Tibial nerve (tissue), 4 donors: ENCODE results near the gene MOSMO. TPM values are rescaled to one million over a fixed set of nuclear protein-coding genes. Genes with fewer than 3 reads are reported as not detected.
"Not testable (repeated sequence)": the region's sequence is repeated elsewhere in the genome, so short reads cannot be mapped to it uniquely, and the experiment has no call there.

Experiments used
- DNase-seq, 2 donors: peaks; one replicate each; pipeline ENCODE4 v3.0.0-alpha.2; 2019; ENCODE audit warnings: low spot score in 2 of 2
- H3K27ac ChIP-seq, 4 donors: fragments of 200-600 bp; sonication (generic) in 3 of 4; one replicate each; pipeline ENCODE4 v1.5.1; 2017 to 2019; ENCODE audit warnings: mild to moderate bottlenecking in 1 of 4
- H3K27me3 ChIP-seq, 2 donors: fragments of 200-600 bp; sonication (generic) in 1 of 2; one replicate each; pipeline versions ENCODE4 v1.5.1 to v1.6.0; 2017 to 2019
- H3K36me3 ChIP-seq, 3 donors: fragments of 200-600 bp; sonication (generic); one replicate each; pipeline ENCODE4 v1.5.1; 2018 to 2019
- H3K4me1 ChIP-seq, 4 donors: fragments of 200-600 bp; sonication (generic) in 3 of 4; one replicate each; pipeline ENCODE4 v1.5.1; 2017 to 2019
- H3K4me3 ChIP-seq, 4 donors: fragments of 200-600 bp; sonication (generic) in 3 of 4; one replicate each; pipeline ENCODE4 v1.5.1; 2017 to 2019; ENCODE audit warnings: mild to moderate bottlenecking in 1 of 4, moderate library complexity in 1 of 4
- H3K9me3 ChIP-seq, 4 donors: fragments of 200-600 bp; sonication (generic) in 3 of 4; one replicate each; pipeline ENCODE4 v1.5.1; 2017 to 2019
- EP300 ChIP-seq, 2 donors: sonication (generic); formaldehyde crosslinking; IDR thresholded peaks; one replicate each; pipeline ENCODE4 v1.6.1; 2017; ENCODE audit warnings: antibody characterized with exemption in 2 of 2, mild to moderate bottlenecking in 1 of 2
- POLR2A ChIP-seq, 2 donors: fragments of 450-650 bp; IDR thresholded peaks; one replicate each; pipeline ENCODE4 v1.6.1; 2017; ENCODE audit warnings: antibody characterized with exemption in 2 of 2, mild to moderate bottlenecking in 2 of 2, moderate library complexity in 2 of 2
- WGBS, 2 donors: methylation state at CpG; one replicate each; pipeline ENCODE4 v1.1.5; 2018; 5-methylcytosine and 5-hydroxymethylcytosine counted together
- total RNA-seq, 4 donors: library from RNA; depleted of rRNA; stranded (reverse); fragments of >200 nt; gene quantifications; one replicate each; pipeline ENCODE4 v1.1.0, GENCODE V29; 2016
- TF ChIP-seq, protein P1 (sequence below), 5 experiments: fragments of 200-600 bp in 3 of 5; fragments of 450-650 bp in 2 of 5; sonication (generic) in 3 of 5; IDR thresholded peaks; one replicate each; pipeline ENCODE4 v1.5.1; 2016 to 2019; ENCODE audit warnings: antibody characterized with exemption in 5 of 5, mild to moderate bottlenecking in 3 of 5, moderate library complexity in 2 of 5

Gene MOSMO
- total RNA-seq, 4 donors from 2014 or later = 19.3 to 33.6 (median 26.0) TPM

DNA sequence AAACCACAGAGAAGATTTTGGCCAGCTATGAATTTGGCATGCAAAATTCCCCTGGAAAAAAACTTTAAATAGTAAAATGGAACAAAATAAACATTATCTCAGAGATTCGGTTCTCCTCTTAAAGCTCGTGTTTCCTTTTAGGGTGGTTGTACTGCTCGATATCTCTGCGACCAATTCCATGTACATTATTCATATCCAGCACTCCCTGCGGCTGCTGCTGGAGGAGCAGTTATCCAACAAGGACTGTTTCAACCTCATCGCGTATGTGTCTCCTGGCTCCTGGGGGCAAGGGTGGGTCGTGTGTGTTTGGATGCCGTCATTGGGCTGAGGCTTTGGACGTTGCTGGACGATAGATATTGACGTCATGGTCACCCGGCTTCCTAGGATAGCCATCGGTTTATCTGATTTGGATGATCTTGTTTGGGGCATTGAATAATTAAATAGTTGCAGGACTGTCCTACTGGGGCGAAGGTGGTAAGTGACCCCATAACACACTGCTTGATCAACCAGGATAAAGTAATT is 118.2 kb downstream of the MOSMO start:
- Histone ChIP-seq H3K27me3 (no peaks in the 10 kb centered on the region), H3K9me3 (no peaks in the 10 kb centered on the region), H3K4me3 (no peak overlapping the region), H3K4me1 (no peaks in the 10 kb centered on the region), H3K36me3 (no peaks in the 10 kb centered on the region), H3K27ac (no peak overlapping the region)
- 83 to 89% methylated on average over 15 of the region's 15 CpGs for WGBS, 2 donors
- TF ChIP-seq EP300 (IDR thresholded peaks at IDR 0.05) (no peak), POLR2A (IDR thresholded peaks at IDR 0.05) (no peak)
- TF ChIP-seq, protein P1, sequence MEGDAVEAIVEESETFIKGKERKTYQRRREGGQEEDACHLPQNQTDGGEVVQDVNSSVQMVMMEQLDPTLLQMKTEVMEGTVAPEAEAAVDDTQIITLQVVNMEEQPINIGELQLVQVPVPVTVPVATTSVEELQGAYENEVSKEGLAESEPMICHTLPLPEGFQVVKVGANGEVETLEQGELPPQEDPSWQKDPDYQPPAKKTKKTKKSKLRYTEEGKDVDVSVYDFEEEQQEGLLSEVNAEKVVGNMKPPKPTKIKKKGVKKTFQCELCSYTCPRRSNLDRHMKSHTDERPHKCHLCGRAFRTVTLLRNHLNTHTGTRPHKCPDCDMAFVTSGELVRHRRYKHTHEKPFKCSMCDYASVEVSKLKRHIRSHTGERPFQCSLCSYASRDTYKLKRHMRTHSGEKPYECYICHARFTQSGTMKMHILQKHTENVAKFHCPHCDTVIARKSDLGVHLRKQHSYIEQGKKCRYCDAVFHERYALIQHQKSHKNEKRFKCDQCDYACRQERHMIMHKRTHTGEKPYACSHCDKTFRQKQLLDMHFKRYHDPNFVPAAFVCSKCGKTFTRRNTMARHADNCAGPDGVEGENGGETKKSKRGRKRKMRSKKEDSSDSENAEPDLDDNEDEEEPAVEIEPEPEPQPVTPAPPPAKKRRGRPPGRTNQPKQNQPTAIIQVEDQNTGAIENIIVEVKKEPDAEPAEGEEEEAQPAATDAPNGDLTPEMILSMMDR (IDR thresholded peaks at IDR 0.05) = no peak
- DNase-seq = no peak

DNA sequence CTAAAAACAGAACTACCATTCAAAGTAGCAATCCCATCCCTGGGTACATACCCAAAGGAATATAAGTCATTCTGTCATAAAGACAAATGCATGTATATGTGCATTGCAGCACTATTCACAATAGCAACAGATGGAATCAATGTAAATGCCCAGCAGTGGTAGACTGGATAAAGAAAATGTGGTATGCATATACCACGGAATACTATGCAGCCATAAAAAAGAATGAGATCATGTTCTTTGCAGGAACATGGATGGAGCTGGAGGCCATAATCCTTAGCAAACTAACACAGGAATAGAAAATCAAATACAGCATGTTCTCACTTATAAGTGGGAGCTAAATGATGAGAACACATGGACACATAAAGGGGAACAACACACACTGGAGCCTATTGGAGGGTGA is 120.6 kb downstream of the MOSMO start:
- not testable (repeated sequence) for DNase-seq, H3K4me3 ChIP-seq, H3K9me3 ChIP-seq, H3K27ac ChIP-seq, H3K4me1 ChIP-seq, H3K27me3 ChIP-seq, H3K36me3 ChIP-seq
- WGBS, 2 donors = 92 to 97% methylated on average over 1 of the region's 1 CpG

DNA sequence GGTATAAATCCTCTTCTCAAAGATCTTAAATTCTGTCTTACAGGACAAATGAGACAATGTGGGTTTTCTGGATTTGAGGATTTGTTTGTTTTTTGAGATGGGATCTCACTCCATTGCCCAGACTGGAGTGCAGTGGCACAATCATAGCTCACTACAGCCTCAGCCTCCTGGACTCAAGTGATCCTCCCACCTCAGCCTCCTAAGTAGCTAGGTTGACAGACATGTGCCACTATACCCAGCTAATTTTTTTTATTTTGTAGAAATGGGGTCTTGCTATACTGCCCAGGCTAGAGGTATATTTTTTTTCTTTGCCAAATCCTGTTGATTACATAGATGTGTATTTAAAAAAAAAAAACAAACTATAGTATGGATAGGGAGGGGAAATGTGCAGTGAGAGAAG is 122.6 kb downstream of the MOSMO start:
- TF ChIP-seq POLR2A (IDR thresholded peaks at IDR 0.05) (no peak), EP300 (IDR thresholded peaks at IDR 0.05) (no peak)
- TF ChIP-seq, protein P1 (IDR thresholded peaks at IDR 0.05) = no peak
- DNase-seq = no peak
- Histone ChIP-seq H3K27ac (no peak overlapping the region), H3K4me1 (no peaks in the 10 kb centered on the region), H3K9me3 (peaks cover 0 to 4% (median 0%) of the 10 kb centered on the region in 4 donors), H3K4me3 (no peak overlapping the region), H3K27me3 (no peaks in the 10 kb centered on the region), H3K36me3 (no peaks in the 10 kb centered on the region)

DNA sequence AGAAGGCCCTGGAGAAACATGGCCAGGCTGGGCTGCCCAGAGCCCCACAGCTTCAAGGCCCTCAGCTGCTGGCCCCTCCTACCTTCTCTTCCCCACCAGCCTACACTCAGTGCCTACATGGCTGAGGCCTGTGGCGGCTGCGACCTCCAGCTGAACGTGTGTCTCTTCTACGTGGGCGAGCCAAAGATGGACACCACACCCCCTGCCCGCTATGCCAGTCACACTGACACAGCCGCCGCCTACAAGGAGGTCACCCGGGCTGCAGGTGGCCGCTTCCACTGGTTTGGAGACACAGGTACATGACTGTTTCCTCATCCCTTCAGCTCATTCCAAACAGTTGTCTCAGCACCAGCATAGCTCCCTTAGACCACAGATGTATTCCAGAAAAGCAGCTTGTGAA is 124.9 kb downstream of the MOSMO start:
- peaks cover 0 to 4% (median 0%) of the 10 kb centered on the region in 4 donors for H3K9me3 ChIP-seq
- no peaks in the 10 kb centered on the region for H3K4me1 ChIP-seq
- no peaks in the 10 kb centered on the region for H3K27me3 ChIP-seq
- H3K36me3 ChIP-seq = no peaks in the 10 kb centered on the region
- TF ChIP-seq, protein P1 (IDR thresholded peaks at IDR 0.05) = no peak
- TF ChIP-seq EP300 (IDR thresholded peaks at IDR 0.05) (no peak), POLR2A (IDR thresholded peaks at IDR 0.05) (no peak)
- no peak overlapping the region for H3K27ac ChIP-seq
- no peak for DNase-seq
- no peak overlapping the region for H3K4me3 ChIP-seq
- 82 to 89% methylated on average over 10 of the region's 10 CpGs for WGBS, 2 donors

Other genes starting within 250 kb of the MOSMO start
- gene NPIPB4, start 150.4 kb upstream of the MOSMO start, total RNA-seq = 100 to 1,000 TPM in 2 of 4 donors, 10 to 100 TPM in 2; 72.4 to 127 (median 99.6) TPM
- gene UQCRC2, start 54.8 kb upstream of the MOSMO start, total RNA-seq = 100 to 1,000 TPM in 3 of 4 donors, 10 to 100 TPM in 1; 95.1 to 110 (median 110) TPM
- gene PDZD9, start 7.0 kb upstream of the MOSMO start, total RNA-seq = not detected
- gene VWA3A, start 84.4 kb downstream of the MOSMO start, total RNA-seq = 1 to 10 TPM in 1 of 4 donors, not detected in 3; 2.0 TPM
- not detected for gene SDR42E2, start 154.4 kb downstream of the MOSMO start, total RNA-seq
- gene EEF2K, start 198.2 kb downstream of the MOSMO start, total RNA-seq = 10 to 100 TPM; 42.8 to 90.8 (median 50.3) TPM